Hypothalamus (tissue), 51 donors: Measurements from ENCODE around the gene OR4C15.

Experiments
- DNase-seq, 51 donors: peaks; one replicate each; lab custom pipeline; 2025; lab: John Stamatoyannopoulos, UW

Gene OR4C15

DNA sequence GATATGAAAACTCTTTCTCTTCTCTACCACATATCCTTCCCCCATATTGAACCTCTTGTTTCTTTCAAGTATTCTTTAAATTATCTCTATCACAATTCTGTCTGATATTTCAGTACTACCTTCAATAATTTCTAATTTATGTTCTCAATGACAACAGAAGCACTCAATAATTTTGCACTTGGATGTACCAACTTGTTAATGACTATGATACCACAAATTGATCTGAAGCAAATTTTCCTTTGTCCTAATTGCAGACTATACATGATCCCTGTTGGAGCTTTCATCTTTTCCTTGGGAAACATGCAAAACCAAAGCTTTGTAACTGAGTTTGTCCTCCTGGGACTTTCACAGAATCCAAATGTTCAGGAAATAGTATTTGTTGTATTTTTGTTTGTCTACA is at the start of gene OR4C15:
Gene OR4C15, plus strand, starts transcription at position 301 of the 400 bp plus-strand sequence. Its CDS starts 0 bp downstream, at position 301.
- no peak for DNase-seq

- no peak for DNase-seq
These were observed 17.6 kb downstream of the OR4C15 start, which contains the start of gene OR4C16 for GRCh38 chr11:55571828-55572227. TSS of gene OR4C16 (plus strand) at chr11:55572128. CDS start at chr11:55572128, 0 bp downstream.

- DNase-seq, result no peak
These were observed 18.3 kb downstream of the OR4C15 start for GRCh38 chr11:55572548-55572947.
